H1 (cell line): Measurements from ENCODE around the gene AKR1C1. TPM values are rescaled to one million over a fixed set of nuclear protein-coding genes. Genes with fewer than 3 reads are reported as not detected.

Experiments used
- CTCF ChIA-PET: fragments of 300-600 bp; sonication (Branson Sonifier 250); formaldehyde crosslinking; loops from one replicate; lab custom pipeline; 2021; ENCODE audit not compliant: partially characterized antibody; lab: Charles Lee
- POLR2A ChIA-PET: fragments of 300-600 bp; sonication (Branson Sonifier 250); formaldehyde crosslinking; loops from one replicate; lab custom pipeline; 2021; ENCODE audit warnings: inconsistent platforms; ENCODE audit not compliant: partially characterized antibody; lab: Charles Lee
- DNase-seq, 2 experiments: peaks; one replicate each; pipeline versions ENCODE4 v3.0.0 to v3.0.0-alpha.2; 2010 to 2022; ENCODE audit warnings: low spot score in 2 of 2, low read depth in 1 of 2, mixed read lengths in 1 of 2
- FAIRE-seq: peaks from 2 replicates; lab custom pipeline; 2011; peaks lifted over from hg19 to GRCh38; lab: Jason Lieb, UNC
- H2AFZ ChIP-seq: 2 replicates; pipeline ENCODE4 v1.8.1; 2012; ENCODE audit warnings: low read length, inconsistent platforms
- H2AK5ac ChIP-seq: 2 replicates; pipeline ENCODE4 v1.6.1; 2013; ENCODE audit warnings: low read depth, low read length
- H2BK120ac ChIP-seq: replicated peaks from 2 replicates; pipeline ENCODE3; 2013; ENCODE audit warnings: low read depth, low read length, inconsistent platforms
- H2BK12ac ChIP-seq: 2 replicates; pipeline ENCODE4 v1.6.1; 2013; ENCODE audit warnings: low read depth, low read length
- H2BK15ac ChIP-seq: 2 replicates; pipeline ENCODE4 v1.6.1; 2013; ENCODE audit warnings: low read length
- H2BK20ac ChIP-seq: 2 replicates; pipeline ENCODE4 v1.6.1; 2013; ENCODE audit warnings: low read length
- H2BK5ac ChIP-seq: 2 replicates; pipeline ENCODE4 v1.6.1; 2013; ENCODE audit warnings: low read depth, low read length
- H3K14ac ChIP-seq: 2 replicates; pipeline ENCODE4 v1.6.1; 2013; ENCODE audit warnings: inconsistent platforms; ENCODE audit not compliant: insufficient read length
- H3K18ac ChIP-seq: 2 replicates; pipeline ENCODE4 v1.6.1; 2013; ENCODE audit warnings: low read length; ENCODE audit errors: extremely low read depth
- H3K23ac ChIP-seq: 2 replicates; pipeline ENCODE4 v1.6.1; 2013; ENCODE audit warnings: inconsistent platforms; ENCODE audit not compliant: insufficient read length
- H3K23me2 ChIP-seq: 2 replicates; pipeline ENCODE4 v1.6.1; 2013; ENCODE audit warnings: low read depth, low read length
- H3K27ac ChIP-seq: 2 replicates; pipeline ENCODE4 v1.6.1; 2011; ENCODE audit warnings: low read depth, low read length, inconsistent platforms
- H3K27me3 ChIP-seq, 4 experiments: replicated peaks in 1 of 4; 1 replicate in 1 of 4; 2 replicates in 3 of 4; pipeline versions ENCODE4 v1.6.1 to v1.8.1; 2011 to 2013; ENCODE audit warnings: low read length in 3 of 4, mild to moderate bottlenecking in 3 of 4, inconsistent platforms in 2 of 4, mixed read lengths in 2 of 4, moderate library complexity in 1 of 4; ENCODE audit not compliant: control insufficient read depth in 3 of 4, insufficient read depth in 3 of 4; ENCODE audit errors: extremely low read depth in 1 of 4
- H3K36me3 ChIP-seq, 4 experiments: 2 replicates each; pipeline versions ENCODE4 v1.6.1 to v1.8.1; 2011 to 2013; ENCODE audit warnings: mild to moderate bottlenecking in 4 of 4, low read length in 3 of 4, moderate library complexity in 2 of 4, control low read depth in 1 of 4, inconsistent platforms in 1 of 4; ENCODE audit not compliant: insufficient read depth in 4 of 4, control insufficient read depth in 2 of 4
- H3K4ac ChIP-seq: replicated peaks from 2 replicates; pipeline ENCODE3; 2013; ENCODE audit warnings: low read length, low read depth, mixed read lengths, inconsistent platforms; ENCODE audit not compliant: insufficient read length
- H3K4me1 ChIP-seq, 4 experiments: replicated peaks in 1 of 4; 1 replicate in 1 of 4; 2 replicates in 3 of 4; pipeline versions ENCODE4 v1.6.1 to v1.8.1; 2011 to 2013; ENCODE audit warnings: low read length in 3 of 4, inconsistent platforms in 2 of 4, mixed read lengths in 1 of 4; ENCODE audit not compliant: insufficient read depth in 4 of 4, control insufficient read depth in 3 of 4
- H3K4me2 ChIP-seq, 2 experiments: 2 replicates each; pipeline versions ENCODE4 v1.6.1 to v1.8.1; 2011 to 2013; ENCODE audit warnings: low read depth in 2 of 2, low read length in 2 of 2, control low read depth in 1 of 2, inconsistent platforms in 1 of 2, mild to moderate bottlenecking in 1 of 2; ENCODE audit not compliant: insufficient read depth in 1 of 2
- H3K4me3 ChIP-seq, 4 experiments: fragments of 200-600, 300-600 bp in 1 of 4; sonication (generic), shearing (Covaris generic), sonication (Bioruptor Twin) in 1 of 4; 2 replicates each; pipeline versions ENCODE4 v1.5.1 to v1.8.1; 2011 to 2016; ENCODE audit warnings: low read length in 4 of 4, low read depth in 3 of 4, control low read depth in 2 of 4, inconsistent platforms in 2 of 4, mild to moderate bottlenecking in 2 of 4, mixed read lengths in 1 of 4, moderate library complexity in 1 of 4; ENCODE audit not compliant: insufficient read depth in 2 of 4; ENCODE audit errors: extremely low read depth in 1 of 4
- H3K56ac ChIP-seq: replicated peaks from 2 replicates; pipeline ENCODE3; 2013; ENCODE audit warnings: low read depth, mild to moderate bottlenecking, mixed read lengths, low read length, inconsistent platforms; ENCODE audit not compliant: insufficient read length
- H3K79me1 ChIP-seq: 2 replicates; pipeline ENCODE4 v1.6.1; 2013; ENCODE audit warnings: low read depth, low read length, control low read depth
- H3K79me2 ChIP-seq, 2 experiments: 2 replicates each; pipeline versions ENCODE4 v1.6.1 to v1.8.1; 2012 to 2013; ENCODE audit warnings: low read length in 2 of 2, mild to moderate bottlenecking in 2 of 2, inconsistent platforms in 1 of 2; ENCODE audit not compliant: insufficient read depth in 2 of 2, control insufficient read depth in 1 of 2
- H3K9ac ChIP-seq, 4 experiments: replicated peaks in 1 of 4; 1 replicate in 1 of 4; 2 replicates in 3 of 4; pipeline versions ENCODE4 v1.6.1 to v1.8.1; 2011 to 2013; ENCODE audit warnings: low read depth in 3 of 4, low read length in 3 of 4, control low read depth in 2 of 4, mild to moderate bottlenecking in 2 of 4, moderate library complexity in 2 of 4, inconsistent platforms in 1 of 4; ENCODE audit errors: extremely low read depth in 1 of 4
- H3K9me3 ChIP-seq, 2 experiments: 2 replicates each; pipeline versions ENCODE4 v1.6.1 to v1.8.1; 2012 to 2013; ENCODE audit warnings: mild to moderate bottlenecking in 2 of 2, moderate library complexity in 2 of 2, control low read depth in 1 of 2, inconsistent platforms in 1 of 2, low read depth in 1 of 2, low read length in 1 of 2, mixed read lengths in 1 of 2; ENCODE audit not compliant: insufficient read depth in 2 of 2
- H4K20me1 ChIP-seq, 2 experiments: replicated peaks in 1 of 2; 2 replicates each; pipeline versions ENCODE3 to v1.8.1; 2011 to 2013; ENCODE audit warnings: inconsistent platforms in 2 of 2, low read length in 2 of 2, mild to moderate bottlenecking in 1 of 2; ENCODE audit not compliant: insufficient read depth in 2 of 2, control insufficient read depth in 1 of 2
- H4K5ac ChIP-seq: 2 replicates; pipeline ENCODE4 v1.6.1; 2013; ENCODE audit warnings: low read length, low read depth, mixed read lengths, inconsistent platforms; ENCODE audit not compliant: insufficient read length
- H4K8ac ChIP-seq: 2 replicates; pipeline ENCODE4 v1.8.0; 2013; ENCODE audit warnings: mild to moderate bottlenecking, moderate library complexity, low read length, inconsistent platforms; ENCODE audit not compliant: insufficient read depth; ENCODE audit errors: extremely low read depth
- H4K91ac ChIP-seq: replicated peaks from 2 replicates; pipeline ENCODE3; 2013; ENCODE audit warnings: low read length, mixed read lengths, inconsistent platforms; ENCODE audit not compliant: insufficient read length
- CEBPB ChIP-seq: IDR thresholded peaks from 2 replicates; pipeline ENCODE4 v1.6.1; 2012; ENCODE audit warnings: low read depth, low read length
- HDAC6 ChIP-seq: IDR thresholded peaks from one replicate; pipeline ENCODE4 v1.7.1; 2012; ENCODE audit warnings: low read depth, mild to moderate bottlenecking, inconsistent platforms, low read length, moderate library complexity
- NANOG ChIP-seq: IDR thresholded peaks from 2 replicates; pipeline ENCODE4 v1.6.1; 2011; ENCODE audit warnings: low read length, low read depth, mild to moderate bottlenecking, inconsistent platforms; ENCODE audit not compliant: insufficient read depth, poor library complexity, severe bottlenecking
- POLR2A ChIP-seq, 2 experiments: IDR thresholded peaks; 1 replicate in 1 of 2; 2 replicates in 1 of 2; pipeline ENCODE4 v1.6.1; 2011; ENCODE audit warnings: low read depth in 2 of 2, low read length in 2 of 2, mild to moderate bottlenecking in 2 of 2; ENCODE audit errors: control extremely low read depth in 1 of 2
- TBP ChIP-seq: IDR thresholded peaks from 2 replicates; pipeline ENCODE4 v1.6.1; 2011; ENCODE audit warnings: low read depth, low read length, improper control_type of control experiment
- YY1 ChIP-seq: IDR thresholded peaks from 2 replicates; pipeline ENCODE4 v1.6.1; 2011; ENCODE audit warnings: low read depth, mild to moderate bottlenecking, low read length
- polyA plus RNA-seq, 7 experiments: library from polyadenylated mRNA; depleted of rRNA in 3 of 7; stranded (reverse) in 5 of 7; unstranded in 2 of 7; fragments of >200 nt in 5 of 7; fragments of 200-250 nt in 2 of 7; gene quantifications; 1 replicate in 5 of 7; 2 replicates in 1 of 7; 4 replicates in 1 of 7; pipeline versions ENCODE4 v1.2.1 to v1.2.3, GENCODE V29; 2011 to 2013; ENCODE audit warnings: missing spikeins in 2 of 7, mixed read lengths in 2 of 7
- total RNA-seq: library from RNA; stranded (reverse); fragmentation: NEBNext Ultra II Directional; extraction: Animal tissue kit (Norgen Biotek cat#: 25700); gene quantifications from 2 replicates; pipeline ENCODE4 v1.2.1, GENCODE V29; 2021

Gene AKR1C1
- total and polyA plus RNA-seq, 2 of the 8 experiments (the other 6 are each of a cell fraction or from before 2014, with no cell fraction given): 1.4 to 2.1 TPM

DNA sequence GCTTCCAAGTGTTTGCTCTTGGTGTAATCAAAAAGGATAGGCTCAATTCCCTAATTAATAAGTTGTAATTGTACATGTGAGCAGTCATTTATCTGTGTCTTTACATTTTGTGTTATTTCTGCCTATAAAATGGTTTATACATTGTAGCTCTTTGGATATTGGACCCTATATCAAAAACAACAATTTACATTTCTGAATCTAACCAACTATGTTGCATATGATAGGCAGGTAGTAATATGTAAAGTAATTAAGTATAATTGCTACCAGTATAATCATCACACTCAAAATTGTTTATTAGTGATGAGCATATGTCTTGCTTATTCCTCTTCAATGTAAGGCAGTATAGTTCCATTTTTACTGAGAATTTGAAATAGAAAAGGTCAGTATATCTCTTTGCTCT lies 13.8 kb downstream of the AKR1C1 start:
- POLR2A ChIA-PET: interaction anchor here (1.0 kb wide), 1 partner anchor 24 kb away, joined by 3 read pairs; no protein-coding TSS in a partner anchor
- no peak overlapping the region for H3K9ac ChIP-seq
- H3K4me3 ChIP-seq: no peak overlapping the region
- CTCF ChIA-PET: interaction anchor here (1.0 kb wide), 1 partner anchor 118 kb away, joined by 3 read pairs; the partner anchor contains the start of gene AKR1C3
- no peak overlapping the region for H3K18ac ChIP-seq
- no peak overlapping the region for H2AFZ ChIP-seq
- no peak overlapping the region for H3K4ac ChIP-seq
- no peak for DNase-seq
- peaks cover 2 to 5% (median 4%) of the 10 kb centered on the region in 4 experiments; a peak in 5 of 7 replicates for H3K4me1 ChIP-seq
- no peak overlapping the region for H2AK5ac ChIP-seq
- H4K5ac ChIP-seq: no peak overlapping the region
- H3K27ac ChIP-seq: no peak overlapping the region
- no peak overlapping the region for H3K4me2 ChIP-seq
- H3K9me3 ChIP-seq: no peaks in the 10 kb centered on the region
- H4K91ac ChIP-seq: no peak overlapping the region
- FAIRE-seq: no peak
- H4K8ac ChIP-seq: no peak overlapping the region
- TF ChIP-seq YY1 (no peak), CEBPB (no peak), NANOG (no peak), TBP (no peak), POLR2A (IDR thresholded peaks at IDR 0.05; ENCODE audit: control extremely low read depth in 1 of 2, low read depth in 2 of 2, low read length in 2 of 2) (no peak), HDAC6 (no peak)
- TF ChIP-seq, all 59 proteins: peak for 0
- no peak overlapping the region for H2BK12ac ChIP-seq
- no peaks in the 10 kb centered on the region for H3K79me1 ChIP-seq
- no peaks in the 10 kb centered on the region for H3K79me2 ChIP-seq
- no peaks in the 10 kb centered on the region for H3K27me3 ChIP-seq
- H2BK5ac ChIP-seq: no peak overlapping the region
- H2BK120ac ChIP-seq: no peak overlapping the region
- H4K20me1 ChIP-seq: no peaks in the 10 kb centered on the region
- H3K36me3 ChIP-seq: no peaks in the 10 kb centered on the region
- H3K23ac ChIP-seq: no peak overlapping the region
- no peak overlapping the region for H3K14ac ChIP-seq
- no peak overlapping the region for H2BK15ac ChIP-seq
- no peak overlapping the region for H3K56ac ChIP-seq
- no peak overlapping the region for H2BK20ac ChIP-seq
- no peaks in the 10 kb centered on the region for H3K23me2 ChIP-seq
